GM23248 (cell line): ENCODE results near the gene ARHGEF5.
"Not testable (repeated sequence)": the region's sequence is repeated elsewhere in the genome, so short reads cannot be mapped to it uniquely, and the experiment has no call there.

Source experiments
- EZH2 ChIP-seq: fragments of 200-600 bp; sonication (generic); IDR thresholded peaks from 2 replicates; pipeline ENCODE4 v1.6.1; 2018; ENCODE audit warnings: antibody characterized with exemption, mild to moderate bottlenecking; ENCODE audit not compliant: insufficient read depth, poor library complexity, severe bottlenecking
- EZH2phosphoT487 ChIP-seq: fragments of 200-600 bp; sonication (generic); IDR thresholded peaks from 2 replicates; pipeline ENCODE4 v1.6.1; 2018; ENCODE audit warnings: antibody characterized with exemption, moderate library complexity, mild to moderate bottlenecking, low read depth; ENCODE audit not compliant: insufficient read depth

DNA sequence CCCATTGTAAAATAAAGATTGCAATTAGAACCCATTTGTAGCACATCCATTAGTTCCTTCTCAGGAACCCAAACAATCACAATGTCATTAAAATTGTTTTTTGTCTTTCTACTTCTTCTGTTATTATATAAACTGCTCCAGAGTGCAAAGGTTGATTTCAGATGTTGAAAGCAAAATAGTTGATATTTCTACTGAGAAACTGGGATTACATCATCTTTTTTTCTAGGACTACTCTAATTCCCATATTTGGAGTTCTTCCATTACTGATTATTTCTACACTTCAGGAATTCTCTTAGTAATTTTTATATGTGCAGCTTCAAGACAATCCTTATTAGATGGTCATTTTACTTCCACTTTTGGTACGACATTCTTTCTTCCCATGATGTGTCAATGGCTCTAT is 37.7 kb upstream of the ARHGEF5 start:
- TF ChIP-seq EZH2phosphoT487, EZH2: not testable (repeated sequence)
